K562 (cell line): Measurements from ENCODE around the gene TRPM2. TPM values are rescaled to one million over a fixed set of nuclear protein-coding genes. Genes with fewer than 3 reads are reported as not detected.
"Not testable (repeated sequence)": the region's sequence is repeated elsewhere in the genome, so short reads cannot be mapped to it uniquely, and the experiment has no call there.

Source experiments
- ATAC-seq: fragments of 200-7000 bp; cut with Tn5 transposase; 3 replicates; pipeline ENCODE4 v1.9.1; 2020; ENCODE audit warnings: moderate library complexity
- BruUV-seq: library from RNA; stranded (reverse); fragments of 400-500 nt; replicated peaks from 2 replicates; lab custom pipeline; 2021; lab: Mats Ljungman, UMichigan
- CTCF ChIA-PET: fragments of 300-600 bp; formaldehyde crosslinking; extraction: SDS; loops from one replicate; lab custom pipeline; 2021; ENCODE audit warnings: low intra/inter-chr PET ratio; lab: Yijun Ruan, JAX
- POLR2A ChIA-PET: fragments of 300-600, 350-650 bp; sonication (Branson Sonifier 250); formaldehyde crosslinking; extraction: SDS; loops from one replicate; lab custom pipeline; 2021; ENCODE audit warnings: antibody characterized with exemption, inconsistent platforms; lab: Yijun Ruan, JAX
- DNase-seq, 4 experiments: peaks; one replicate each; pipeline versions ENCODE4 v3.0.0 to v3.0.0-alpha.2; 2011 to 2018; ENCODE audit warnings: low spot score in 3 of 4, mixed read lengths in 3 of 4; ENCODE audit errors: extremely low read depth in 1 of 4
- FAIRE-seq: peaks from 2 replicates; lab custom pipeline; 2011; peaks lifted over from hg19 to GRCh38; lab: Jason Lieb, UNC
- H2AFZ ChIP-seq: 2 replicates; pipeline ENCODE4 v1.6.0; 2011; ENCODE audit warnings: low read depth, low read length, control low read depth, inconsistent platforms
- H3K27ac ChIP-seq: fragments of 200-600 bp; 3 replicates; pipeline ENCODE4 v1.8.0; 2011; ENCODE audit warnings: low read depth, mild to moderate bottlenecking, control low read depth, inconsistent platforms, low read length, moderate library complexity, mixed read lengths; ENCODE audit errors: extremely low read depth
- H3K27me3 ChIP-seq, 2 experiments: fragments of 300-600 bp in 1 of 2; 2 replicates in 1 of 2; 3 replicates in 1 of 2; pipeline versions ENCODE4 v1.6.0 to v1.8.0; 2011; ENCODE audit warnings: inconsistent platforms in 2 of 2, low read length in 2 of 2, mild to moderate bottlenecking in 1 of 2, mixed read lengths in 1 of 2, moderate library complexity in 1 of 2; ENCODE audit not compliant: control insufficient read depth in 2 of 2, insufficient read depth in 2 of 2
- H3K36me3 ChIP-seq: fragments of 300-600 bp; 3 replicates; pipeline ENCODE4 v1.8.0; 2011; ENCODE audit warnings: mild to moderate bottlenecking, low read length, inconsistent platforms; ENCODE audit not compliant: control insufficient read depth, insufficient read depth
- H3K4me1 ChIP-seq, 2 experiments: fragments of 200-600 bp in 1 of 2; replicated peaks in 1 of 2; 2 replicates in 1 of 2; 3 replicates in 1 of 2; pipeline versions ENCODE4 v1.5.1 to v1.8.0; 2011; ENCODE audit warnings: inconsistent platforms in 2 of 2, low read length in 2 of 2, mild to moderate bottlenecking in 1 of 2, mixed read lengths in 1 of 2, moderate library complexity in 1 of 2; ENCODE audit not compliant: control insufficient read depth in 2 of 2, insufficient read depth in 2 of 2
- H3K4me2 ChIP-seq: 2 replicates; pipeline ENCODE4 v1.6.1; 2011; ENCODE audit warnings: low read length, control low read depth, inconsistent platforms, mixed read lengths; ENCODE audit not compliant: insufficient read depth
- H3K4me3 ChIP-seq: fragments of 200-600 bp; sonication (generic), shearing (Covaris generic); 2 replicates; pipeline ENCODE4 v1.5.1; 2016; ENCODE audit warnings: control low read depth, inconsistent platforms
- H3K79me2 ChIP-seq: fragments of 200-600 bp; 3 replicates; pipeline ENCODE4 v1.8.0; 2011; ENCODE audit warnings: low read length, inconsistent platforms; ENCODE audit not compliant: control insufficient read depth, insufficient read depth
- H3K9ac ChIP-seq, 2 experiments: 2 replicates each; pipeline versions ENCODE4 v1.6.0 to v1.6.1; 2011; ENCODE audit warnings: low read depth in 2 of 2, low read length in 2 of 2, control low read depth in 1 of 2, inconsistent platforms in 1 of 2, mild to moderate bottlenecking in 1 of 2, mixed read lengths in 1 of 2; ENCODE audit not compliant: insufficient read depth in 1 of 2
- H3K9me1 ChIP-seq: one replicate; pipeline ENCODE4 v1.6.0; 2011; ENCODE audit warnings: inconsistent platforms, mild to moderate bottlenecking, low read length, moderate library complexity; ENCODE audit not compliant: control insufficient read depth, insufficient read depth
- H3K9me3 ChIP-seq: replicated peaks from 2 replicates; pipeline ENCODE4 v1.5.1; 2011; ENCODE audit warnings: low read depth, low read length, inconsistent platforms; ENCODE audit not compliant: control insufficient read depth, insufficient read depth
- H4K20me1 ChIP-seq: replicated peaks from 2 replicates; pipeline ENCODE4 v1.6.1; 2011; ENCODE audit warnings: low read length, inconsistent platforms, mixed read lengths; ENCODE audit not compliant: control insufficient read depth, insufficient read depth
- CREB1 ChIP-seq, 2 experiments: sonication (generic) in 1 of 2; formaldehyde crosslinking in 1 of 2; IDR thresholded peaks; 2 replicates each; pipeline versions ENCODE4 v1.6.1 to v1.8.0; 2012 to 2022; ENCODE audit warnings: inconsistent platforms in 1 of 2, mild to moderate bottlenecking in 1 of 2, missing genetic modification reagents in 1 of 2, moderate library complexity in 1 of 2
- CREM ChIP-seq: IDR thresholded peaks from 2 replicates; pipeline ENCODE4 v1.6.1; 2014; ENCODE audit warnings: antibody characterized with exemption, low read depth
- CTCF ChIP-seq, 3 experiments: IDR thresholded peaks in 2 of 3; conservative IDR thresholded peaks in 1 of 3; 2 replicates each; pipeline ENCODE4 v1.5.1; 2011 to 2012; ENCODE audit warnings: low read length in 3 of 3, mild to moderate bottlenecking in 3 of 3, control low read depth in 2 of 3, improper control_type of control experiment in 1 of 3, inconsistent platforms in 1 of 3, low read depth in 1 of 3, mixed read lengths in 1 of 3, moderate library complexity in 1 of 3; ENCODE audit not compliant: insufficient read depth in 2 of 3
- ILF3 ChIP-seq: fragments of 450-650 bp; IDR thresholded peaks from 2 replicates; pipeline ENCODE4 v1.6.1; 2018; ENCODE audit warnings: antibody characterized with exemption, mild to moderate bottlenecking, moderate library complexity, borderline replicate concordance
- RCOR1 ChIP-seq, 2 experiments: IDR thresholded peaks; 2 replicates each; pipeline ENCODE4 v1.6.1; 2012; ENCODE audit warnings: low read depth in 2 of 2, low read length in 2 of 2, borderline replicate concordance in 1 of 2, improper control_type of control experiment in 1 of 2
- SMC3 ChIP-seq: conservative IDR thresholded peaks from 2 replicates; pipeline ENCODE4 v1.6.1; 2011; ENCODE audit warnings: low read depth, low read length, improper control_type of control experiment; ENCODE audit not compliant: insufficient read depth
- STAG1 ChIP-seq: sonication (generic); formaldehyde crosslinking; IDR thresholded peaks from 2 replicates; pipeline ENCODE4 v1.5.0; 2020; ENCODE audit warnings: missing genetic modification reagents, borderline replicate concordance
- USF1 ChIP-seq: sonication (generic); formaldehyde crosslinking; IDR thresholded peaks from 2 replicates; pipeline ENCODE4 v1.9.0; 2022; ENCODE audit warnings: mild to moderate bottlenecking, missing genetic modification reagents
- WGBS: fragments of 100-300 bp; shearing (Covaris generic); methylation state at CpG from one replicate; pipeline ENCODE4 v1.1.6; 2016; ENCODE audit warnings: low coverage, mixed read lengths; ENCODE audit not compliant: insufficient coverage; ENCODE audit errors: missing lambda C conversion rate; 5-methylcytosine and 5-hydroxymethylcytosine counted together
- in situ Hi-C: fragments of 300-500 bp; cut with MboI; formaldehyde crosslinking; loops from 4 replicates; pipeline ENCODE4 v1.15.0; 2018; ENCODE audit warnings: inconsistent platforms, mixed read lengths
- intact Hi-C: fragments of 100-400 bp; cut with micrococcal nuclease; formaldehyde crosslinking; loops from 2 replicates; pipeline ENCODE4 v1.14.2; 2022
- polyA plus RNA-seq, 8 experiments: library from polyadenylated mRNA; depleted of rRNA in 4 of 8; stranded (reverse) in 5 of 8; unstranded in 3 of 8; fragments of >200 nt; fragmentation: Nextera tagmentation in 2 of 8; fragmentation: Illumina TruSeq in 1 of 8; extraction: Ambion mirVana in 2 of 8; extraction: Trizol in 1 of 8; gene quantifications; 2 replicates each; pipeline versions ENCODE4 v1.2.1 to v1.2.3, GENCODE V29; 2011 to 2014; ENCODE audit warnings: inconsistent platforms in 1 of 8, missing spikeins in 1 of 8
- total RNA-seq, 7 experiments: library from RNA; depleted of rRNA in 6 of 7; stranded (reverse); fragments of >200 nt in 6 of 7; fragmentation: Illumina TruSeq in 2 of 7; extraction: Trizol in 2 of 7; gene quantifications; 2 replicates each; pipeline versions ENCODE4 v1.2.1 to v1.2.3, GENCODE V29; 2011 to 2021; ENCODE audit warnings: low replicate concordance in 1 of 7
- TF ChIP-seq, protein P1 (sequence below): sonication (generic); formaldehyde crosslinking; IDR thresholded peaks from 2 replicates; pipeline ENCODE4 v1.8.0; 2022; ENCODE audit warnings: missing genetic modification reagents, mild to moderate bottlenecking, moderate library complexity, borderline replicate concordance

The TRPM2 gene
- total and polyA plus RNA-seq, 9 of the 15 experiments (the other 6 are each of a cell fraction or from before 2014, with no cell fraction given) = 0.33 to 2.1 (median 0.98) TPM; not detected in 2

GRCh38 chr21:44478801-44479167 lies 125.4 kb downstream of the TRPM2 start:
- intact Hi-C loops = no loop called here
- H4K20me1 ChIP-seq = no peaks in the 10 kb centered on the region
- 3% methylated on average over 5 of the region's 5 CpGs for WGBS
- no peaks in the 10 kb centered on the region for H3K36me3 ChIP-seq
- DNase-seq (no peak), FAIRE-seq (no peak), ATAC-seq (0 out of 3 replicates have a peak, but pooled peaks have one; percentile 23)
- H3K27me3 ChIP-seq = peaks cover 17 to 43% of the 10 kb centered on the region in 2 experiments; a peak in 4 of 5 replicates
- no peak overlapping the region for H3K9ac ChIP-seq
- no peak overlapping the region for H3K4me3 ChIP-seq
- no peak overlapping the region for H2AFZ ChIP-seq
- TF ChIP-seq ILF3 (no peak), USF1 (CRISPR knock-in tag) (0 out of 2 replicates have a peak, but pooled peaks have one; percentile 3)
- H3K27ac ChIP-seq = no peak overlapping the region
- in situ Hi-C loops = no loop called here
- POLR2A ChIA-PET = no interaction called here
- no peak overlapping the region for H3K4me2 ChIP-seq
- CTCF ChIA-PET = no interaction called here
- H3K79me2 ChIP-seq = no peaks in the 10 kb centered on the region
- no TSS peak for BruUV-seq
- peaks cover 0 to 11% of the 10 kb centered on the region in 2 experiments; a peak in 2 of 5 replicates for H3K4me1 ChIP-seq
- no peaks in the 10 kb centered on the region for H3K9me1 ChIP-seq
- H3K9me3 ChIP-seq = no peaks in the 10 kb centered on the region

- WGBS = 8% methylated on average over 19 of the region's 21 CpGs
- intact Hi-C loops; BruUV-seq; H3K9ac ChIP-seq; in situ Hi-C loops; H4K20me1 ChIP-seq; H3K9me3 ChIP-seq; H2AFZ ChIP-seq; H3K36me3 ChIP-seq; H3K27ac ChIP-seq; CTCF ChIA-PET; H3K4me3 ChIP-seq; H3K4me2 ChIP-seq; H3K79me2 ChIP-seq; H3K9me1 ChIP-seq; TF ChIP-seq CREB1 (IDR thresholded peaks at IDR 0.05): not testable (repeated sequence)
- Histone ChIP-seq H3K4me1 (peaks cover 0 to 11% of the 10 kb centered on the region in 2 experiments; a peak in 2 of 5 replicates), H3K27me3 (peaks cover 17 to 37% of the 10 kb centered on the region in 2 experiments; a peak in 4 of 5 replicates)
- DNase-seq (peak in 1 of 4 experiments; percentile 38), ATAC-seq (peak; percentile 72), FAIRE-seq (peak; percentile 52)
- POLR2A ChIA-PET = interaction anchor here (1.8 kb wide), 1 partner anchor 141 kb away, joined by 5 read pairs; no protein-coding TSS in a partner anchor
- TF ChIP-seq CTCF (IDR thresholded peaks at IDR 0.05 in 2 of 3, conservative IDR thresholded peaks at IDR 0.05 in 1 of 3; ENCODE audit: insufficient read depth in 2 of 3, low read depth in 1 of 3, low read length in 3 of 3) = peak; percentile 53 to 65 (median 61)
- 0 out of 4 replicates have a peak, but pooled peaks of 1 of the 2 experiments have one; percentile 13 for TF ChIP-seq RCOR1 (IDR thresholded peaks at IDR 0.05; ENCODE audit: borderline replicate concordance in 1 of 2, low read depth in 2 of 2, low read length in 2 of 2)
- 0 out of 2 replicates have a peak, but pooled peaks have one; percentile 7 for TF ChIP-seq STAG1 (CRISPR knock-in tag)
- TF ChIP-seq SMC3 = peak; percentile 36; the same call in 1 of the 2 replicates
- peak; percentile 66 for TF ChIP-seq CREM
- peak; percentile 45; the same call in 1 of the 2 replicates for TF ChIP-seq CREB1 (CRISPR knock-in tag; IDR thresholded peaks at IDR 0.05)
- TF ChIP-seq, protein P1, sequence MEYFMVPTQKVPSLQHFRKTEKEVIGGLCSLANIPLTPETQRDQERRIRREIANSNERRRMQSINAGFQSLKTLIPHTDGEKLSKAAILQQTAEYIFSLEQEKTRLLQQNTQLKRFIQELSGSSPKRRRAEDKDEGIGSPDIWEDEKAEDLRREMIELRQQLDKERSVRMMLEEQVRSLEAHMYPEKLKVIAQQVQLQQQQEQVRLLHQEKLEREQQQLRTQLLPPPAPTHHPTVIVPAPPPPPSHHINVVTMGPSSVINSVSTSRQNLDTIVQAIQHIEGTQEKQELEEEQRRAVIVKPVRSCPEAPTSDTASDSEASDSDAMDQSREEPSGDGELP (CRISPR knock-in tag) = peak; percentile 12; the same call in 1 of the 2 replicates
Measured at GRCh38 chr21:44479556-44480199, 126.3 kb downstream of the TRPM2 start.
